ENCODE measurements around the gene HMGN3. TPM values are rescaled to one million over a fixed set of nuclear protein-coding genes. Genes with fewer than 3 reads are reported as not detected.

Gene HMGN3
- total and polyA plus RNA-seq, 2 experiments from 2014 or later, result 240 to 570 TPM

- no peaks in the 10 kb centered on the region for H3K4me1 ChIP-seq (ENCODE audit: low read depth)
- no peak for TF ChIP-seq CTCF (IDR thresholded peaks at IDR 0.05; ENCODE audit: low read depth, low read length)
- H3K9me3 ChIP-seq (ENCODE audit: low read depth), result no peaks in the 10 kb centered on the region
- no peak overlapping the region for H3K4me3 ChIP-seq
- no peaks in the 10 kb centered on the region for H3K36me3 ChIP-seq
- no peak for DNase-seq (ENCODE audit: low read depth in 1 of 2, low spot score in 1 of 2)
- H3K27ac ChIP-seq, result no peak overlapping the region
- H3K27me3 ChIP-seq, result no peaks in the 10 kb centered on the region
Observed at GRCh38 chr6:79250559-79250958, 16.1 kb upstream of the HMGN3 start.

DNA sequence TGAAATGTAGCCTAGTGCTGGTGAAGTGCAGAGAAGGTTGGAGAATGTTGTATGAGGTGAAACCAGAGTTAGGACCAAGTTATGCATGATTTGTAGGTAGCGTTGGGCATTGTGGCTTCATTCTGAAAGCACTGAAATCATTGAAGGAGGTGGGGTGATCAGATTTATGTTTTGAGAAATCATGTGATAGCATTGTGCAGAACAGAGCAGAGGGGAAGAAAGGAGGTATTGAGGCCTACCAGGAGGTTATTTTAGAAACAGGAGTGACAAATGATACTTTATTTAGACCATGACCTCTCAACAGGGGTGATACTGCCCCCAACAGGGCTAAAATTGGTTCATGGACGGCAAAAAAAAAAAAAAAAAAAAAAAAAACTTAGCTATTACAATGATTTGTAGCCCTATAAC is 15.6 kb upstream of the HMGN3 start:
- DNase-seq (ENCODE audit: low read depth in 1 of 2, low spot score in 1 of 2), result peak in 1 of 2 donors; percentile 60
- Histone ChIP-seq H3K27me3 (no peaks in the 10 kb centered on the region), H3K27ac (peak overlapping the region; percentile 49), H3K4me1 (ENCODE audit: low read depth) (no peaks in the 10 kb centered on the region), H3K36me3 (no peaks in the 10 kb centered on the region), H3K9me3 (ENCODE audit: low read depth) (no peaks in the 10 kb centered on the region), H3K4me3 (no peak overlapping the region)
- TF ChIP-seq CTCF (IDR thresholded peaks at IDR 0.05; ENCODE audit: low read depth, low read length), result peak; percentile 18

GRCh38 chr6:79249136-79249535 is 14.7 kb upstream of the HMGN3 start:
- Histone ChIP-seq H3K4me3 (no peak overlapping the region), H3K36me3 (no peaks in the 10 kb centered on the region), H3K27ac (no peak overlapping the region), H3K4me1 (ENCODE audit: low read depth) (no peaks in the 10 kb centered on the region), H3K27me3 (no peaks in the 10 kb centered on the region), H3K9me3 (ENCODE audit: low read depth) (no peaks in the 10 kb centered on the region)
- no peak for DNase-seq (ENCODE audit: low read depth in 1 of 2, low spot score in 1 of 2)
- no peak for TF ChIP-seq CTCF (IDR thresholded peaks at IDR 0.05; ENCODE audit: low read depth, low read length)

GRCh38 chr6:79246891-79247290 is 12.4 kb upstream of the HMGN3 start:
- no peak for TF ChIP-seq CTCF (IDR thresholded peaks at IDR 0.05; ENCODE audit: low read depth, low read length)
- no peaks in the 10 kb centered on the region for H3K9me3 ChIP-seq (ENCODE audit: low read depth)
- no peak for DNase-seq (ENCODE audit: low read depth in 1 of 2, low spot score in 1 of 2)

DNA sequence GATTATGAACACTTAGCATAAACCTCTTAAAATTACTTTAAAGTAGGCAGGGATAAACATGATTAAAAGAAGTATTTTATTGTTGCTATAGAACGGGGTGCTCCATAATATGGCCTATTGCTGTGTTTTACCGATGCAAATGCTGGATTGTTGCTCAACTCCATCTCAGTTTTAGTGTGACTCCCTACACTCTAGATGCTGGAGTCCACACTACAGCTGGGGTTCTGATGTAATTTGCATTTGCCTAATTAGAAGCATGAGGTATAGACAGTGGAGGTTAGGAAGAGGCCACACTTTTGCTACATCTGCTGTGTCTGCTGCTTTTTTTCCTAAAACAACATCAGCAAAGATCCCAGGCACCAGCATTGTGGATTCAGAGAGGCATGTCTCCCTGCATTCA is 6.7 kb upstream of the HMGN3 start:
- no peak overlapping the region for H3K4me3 ChIP-seq
- H3K36me3 ChIP-seq, result no peaks in the 10 kb centered on the region
- no peak overlapping the region for H3K27ac ChIP-seq
- H3K27me3 ChIP-seq, result no peaks in the 10 kb centered on the region
- no peaks in the 10 kb centered on the region for H3K9me3 ChIP-seq (ENCODE audit: low read depth)
- TF ChIP-seq CTCF (IDR thresholded peaks at IDR 0.05; ENCODE audit: low read depth, low read length), result no peak
- no peaks in the 10 kb centered on the region for H3K4me1 ChIP-seq (ENCODE audit: low read depth)
- no peak for DNase-seq (ENCODE audit: low read depth in 1 of 2, low spot score in 1 of 2)

More at GRCh38 chr6:79246891-79247290, 12.4 kb upstream of the HMGN3 start:
- H3K27me3 ChIP-seq, result no peaks in the 10 kb centered on the region
- no peak overlapping the region for H3K27ac ChIP-seq
- no peaks in the 10 kb centered on the region for H3K36me3 ChIP-seq
- no peak overlapping the region for H3K4me3 ChIP-seq
- no peaks in the 10 kb centered on the region for H3K4me1 ChIP-seq (ENCODE audit: low read depth)

DNA sequence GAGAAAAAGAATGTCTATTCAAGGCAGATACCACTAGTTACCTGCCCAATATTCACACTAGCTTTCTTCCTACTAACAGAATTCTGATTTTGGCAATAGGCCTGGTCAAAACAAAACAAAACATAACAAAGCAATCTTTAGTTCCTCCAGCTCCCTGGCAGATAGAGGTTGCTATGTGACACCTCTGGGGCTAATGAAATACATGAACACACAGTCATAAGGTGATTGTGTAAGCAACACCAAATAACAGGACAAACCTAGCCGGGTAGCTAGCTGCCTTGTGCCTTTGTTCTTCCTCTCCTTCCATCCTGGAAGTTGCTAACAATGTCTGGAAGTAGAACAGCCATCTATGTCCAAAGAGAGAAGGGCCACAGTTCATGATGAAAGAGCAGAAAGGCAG is 6.0 kb upstream of the HMGN3 start:
- no peak overlapping the region for H3K4me3 ChIP-seq
- H3K9me3 ChIP-seq (ENCODE audit: low read depth), result no peaks in the 10 kb centered on the region
- DNase-seq (ENCODE audit: low read depth in 1 of 2, low spot score in 1 of 2), result peak in 1 of 2 donors; percentile 52
- no peak for TF ChIP-seq CTCF (IDR thresholded peaks at IDR 0.05; ENCODE audit: low read depth, low read length)
- H3K27me3 ChIP-seq, result no peaks in the 10 kb centered on the region
- H3K36me3 ChIP-seq, result no peaks in the 10 kb centered on the region
- no peak overlapping the region for H3K27ac ChIP-seq
- H3K4me1 ChIP-seq (ENCODE audit: low read depth), result no peaks in the 10 kb centered on the region
